AML-193 (cell line): ENCODE data around the gene PYCARD.
"Not testable (repeated sequence)": the region's sequence is repeated elsewhere in the genome, so short reads cannot be mapped to it uniquely, and the experiment has no call there.

ENCODE experiments used
- DNase-seq, 2 experiments: peaks; one replicate each; lab custom pipeline; 2025; lab: John Stamatoyannopoulos, UW

PYCARD gene

DNA sequence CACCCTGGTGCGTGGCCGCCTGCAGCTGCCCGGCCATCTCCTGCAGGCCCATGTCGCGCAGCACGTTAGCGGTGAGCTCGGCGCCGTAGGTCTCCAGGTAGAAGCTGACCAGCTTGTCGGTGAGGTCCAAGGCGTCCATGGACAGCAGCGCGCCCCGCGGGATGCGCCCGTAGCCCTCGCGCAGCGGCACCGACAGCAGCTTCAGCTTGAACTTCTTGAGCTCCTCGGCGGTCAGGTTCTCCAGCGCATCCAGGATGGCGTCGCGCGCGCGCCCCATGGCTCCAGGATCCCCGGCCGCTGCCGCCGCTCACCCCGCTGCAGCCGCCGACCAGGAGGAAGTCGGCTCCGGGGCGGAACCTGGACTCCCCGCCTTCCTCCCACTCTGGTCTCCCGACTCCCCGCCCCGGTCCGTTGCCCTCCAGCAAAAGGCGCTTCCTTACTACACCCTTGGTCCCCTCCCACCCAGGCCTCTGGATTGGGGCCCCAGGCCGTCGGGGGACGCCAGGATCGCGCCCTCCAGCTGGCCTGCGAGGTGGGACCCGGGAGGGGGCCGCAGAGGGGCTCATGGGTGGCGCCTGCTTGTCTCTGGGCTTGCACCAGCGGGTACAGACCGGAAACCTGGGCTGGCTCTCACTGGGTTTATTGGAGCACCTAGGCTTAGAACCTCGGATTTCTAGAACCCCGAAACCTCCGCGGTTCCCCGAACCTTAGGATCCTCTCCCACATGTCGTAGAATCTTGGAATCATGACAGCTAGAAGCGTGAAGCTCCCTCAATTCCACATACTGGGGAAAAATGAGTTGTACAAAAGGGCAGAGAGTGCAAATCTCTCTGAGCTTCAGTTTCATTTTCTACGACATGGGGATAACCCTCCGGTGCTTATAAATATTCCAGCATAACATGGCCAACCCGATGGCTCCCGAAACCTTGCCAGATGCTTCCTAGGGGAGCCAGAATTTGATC, at the start of gene PYCARD:
TSS of gene PYCARD (minus strand) at position 347 of the 962 bp plus-strand sequence. CDS start at position 277, 70 bp downstream.
- DNase-seq, result peak; percentile 50 to 63

DNA sequence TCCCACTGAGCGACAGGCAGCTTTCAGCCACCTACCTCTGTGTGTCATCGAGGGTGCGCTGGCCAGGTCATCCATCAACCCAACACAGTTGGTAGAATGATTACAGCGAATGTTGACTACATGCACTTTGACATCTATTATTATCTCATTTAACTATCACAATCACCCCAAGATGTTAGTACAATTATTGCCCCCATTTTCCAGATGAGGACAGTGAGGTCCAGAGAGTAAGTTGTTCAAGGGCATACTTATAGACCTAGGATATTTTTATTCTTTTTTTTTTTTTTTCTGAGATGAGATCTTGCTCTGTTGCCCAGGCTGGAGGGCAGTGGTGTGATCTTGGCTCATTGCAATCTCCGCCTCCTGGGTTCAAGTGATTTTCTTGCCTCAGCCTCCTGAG, 48.9 kb upstream of the PYCARD start:
- no peak for DNase-seq

DNA sequence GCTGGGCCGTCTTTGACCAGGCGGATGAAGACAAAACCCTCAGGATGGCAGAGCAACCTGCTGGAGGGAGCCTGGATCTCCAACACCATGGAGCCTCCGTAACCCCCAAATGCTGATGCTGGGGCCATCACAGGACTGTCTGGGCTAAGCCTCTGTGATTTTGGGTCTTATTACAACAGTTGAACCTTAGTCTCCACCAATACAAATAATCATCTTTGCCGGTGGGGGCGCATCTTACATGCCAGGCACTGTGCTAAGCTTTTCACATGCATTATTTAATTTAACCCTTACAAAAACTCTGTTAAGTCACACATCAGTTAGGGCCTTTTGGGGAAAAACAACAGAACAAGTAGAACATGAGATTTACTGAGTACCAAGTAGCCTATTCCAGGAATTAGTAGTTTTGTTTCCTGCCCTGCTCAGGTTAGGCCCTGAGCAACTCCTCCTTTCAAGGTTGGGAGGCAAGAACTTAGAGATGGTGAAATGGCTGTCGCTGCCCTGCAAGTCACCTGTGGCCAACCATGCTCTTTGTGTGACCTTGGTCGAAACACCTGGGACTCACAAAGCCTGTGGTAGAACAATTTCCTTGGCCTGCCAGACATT, 48.3 kb upstream of the PYCARD start:
- DNase-seq, result no peak

DNA sequence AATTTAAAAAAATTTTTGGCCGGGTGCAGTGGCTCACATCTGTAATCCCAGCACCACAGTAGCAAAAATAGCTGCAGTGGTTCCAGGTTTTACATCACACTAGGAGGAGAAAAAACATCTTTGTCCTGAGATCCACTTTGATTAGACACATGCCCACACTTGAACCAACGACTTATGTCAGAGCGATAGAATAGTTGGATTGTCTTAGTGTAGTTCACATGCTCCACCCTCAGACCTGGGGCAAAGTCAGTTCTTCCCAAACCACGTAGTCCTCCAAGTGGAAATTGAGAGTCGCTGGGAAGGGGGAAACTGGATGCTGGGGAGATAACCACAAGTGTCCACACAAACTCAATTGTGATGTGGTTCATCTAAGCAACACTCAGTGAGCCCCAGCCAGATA, 45.8 kb upstream of the PYCARD start:
- DNase-seq, result no peak

DNA sequence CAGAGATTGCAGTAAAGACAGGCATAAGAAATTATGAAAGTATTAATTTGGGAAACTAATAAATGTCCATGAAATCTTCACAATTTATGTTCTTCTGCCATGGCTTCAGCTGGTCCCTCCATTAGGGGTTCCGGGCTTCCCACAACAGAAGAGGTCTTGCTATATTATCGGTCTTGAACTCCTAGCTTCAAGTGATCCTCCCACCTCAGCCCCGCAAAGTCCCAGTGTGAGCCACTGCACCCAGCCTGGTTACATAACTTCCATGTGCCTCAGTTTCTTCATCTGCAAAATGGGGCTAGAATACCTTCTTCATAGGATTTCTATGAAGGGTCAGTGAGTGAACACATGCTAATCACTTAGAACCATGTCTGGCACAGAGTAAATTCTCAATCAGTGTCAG, 43.7 kb upstream of the PYCARD start:
- no peak for DNase-seq

DNA sequence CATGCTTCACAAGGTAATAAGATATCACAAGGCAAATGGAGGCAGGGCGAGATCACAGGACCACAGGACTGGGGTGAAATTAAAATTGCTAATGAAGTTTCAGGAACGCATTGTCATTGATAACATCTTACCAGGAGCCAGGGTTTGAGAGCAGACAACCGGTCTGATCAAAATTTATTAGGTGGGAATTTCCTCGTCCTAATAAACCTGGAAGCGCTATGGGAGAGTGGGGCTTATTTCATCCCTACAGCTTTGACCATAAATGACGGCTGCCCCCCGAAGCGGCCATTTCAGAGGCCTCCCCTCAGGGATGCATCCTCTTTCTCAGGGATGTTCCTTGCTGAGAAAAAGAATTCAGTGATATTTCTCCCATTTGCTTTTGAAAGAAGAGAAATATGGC, 43.0 kb upstream of the PYCARD start:
- DNase-seq, result not testable (repeated sequence)

DNA sequence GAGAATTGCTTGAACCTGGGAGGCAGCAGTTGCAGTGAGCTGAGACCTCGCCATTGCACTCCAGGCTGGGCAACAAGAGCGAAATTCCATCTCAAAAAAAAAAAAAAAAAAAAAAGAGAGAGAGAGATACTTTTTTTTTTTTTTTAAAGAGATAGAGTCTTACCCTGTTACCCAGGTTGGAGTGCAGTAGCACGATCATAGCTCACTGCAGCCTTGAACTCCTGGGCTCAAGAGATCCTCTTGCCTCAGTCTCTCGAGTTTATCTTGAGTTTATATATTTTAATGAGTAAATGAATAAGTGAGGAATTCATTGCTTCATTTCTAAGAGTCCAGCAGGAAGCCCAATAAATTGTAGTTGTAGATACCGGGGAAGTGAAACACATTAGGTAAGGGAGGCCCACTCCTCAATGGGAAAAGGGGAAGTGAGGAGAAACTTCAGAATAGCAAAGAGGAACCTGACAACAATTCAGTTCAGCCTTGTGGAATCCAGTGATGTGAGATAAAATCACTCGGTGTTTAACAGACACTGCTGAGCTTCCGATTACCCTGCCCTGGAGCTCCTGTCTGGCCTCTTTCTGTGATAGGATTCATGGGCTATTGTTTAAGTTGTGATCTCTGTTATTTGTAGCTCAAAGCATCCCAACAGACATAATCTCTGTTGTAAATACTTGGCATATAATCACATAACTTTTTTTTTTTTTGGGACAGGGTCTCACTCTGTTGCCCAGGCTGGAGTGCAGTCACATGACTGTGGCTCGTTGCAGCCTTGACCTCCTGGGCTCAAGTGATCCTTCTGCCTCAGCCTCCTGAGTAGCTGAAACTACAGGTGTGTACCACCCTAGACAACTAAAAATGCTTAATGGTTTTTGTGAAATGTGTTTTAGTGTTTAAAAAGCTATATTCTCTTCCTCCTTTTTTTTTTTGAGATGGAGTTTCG, 41.4 kb upstream of the PYCARD start:
- peak; percentile 84 to 89 for DNase-seq

DNA sequence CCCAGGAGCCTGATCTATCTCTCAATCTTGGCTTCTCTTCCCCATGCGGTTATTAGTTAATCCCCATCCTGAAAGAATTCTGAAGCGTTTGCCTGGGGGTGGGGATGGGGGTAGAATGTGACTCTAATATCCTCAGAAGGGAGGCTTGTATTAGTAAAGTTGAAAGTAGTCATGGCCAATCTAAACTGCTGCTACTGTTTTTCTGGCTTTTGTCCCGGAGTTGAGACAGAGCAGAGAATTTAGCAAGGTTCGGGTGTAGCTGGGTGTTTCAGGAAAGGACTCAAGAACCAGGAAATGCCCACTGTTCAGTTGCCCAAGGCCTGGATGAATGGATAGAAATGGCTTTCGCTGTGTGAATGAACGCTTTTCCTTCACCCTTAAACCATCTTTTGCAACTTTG, 39.6 kb upstream of the PYCARD start:
- DNase-seq, result no peak

DNA sequence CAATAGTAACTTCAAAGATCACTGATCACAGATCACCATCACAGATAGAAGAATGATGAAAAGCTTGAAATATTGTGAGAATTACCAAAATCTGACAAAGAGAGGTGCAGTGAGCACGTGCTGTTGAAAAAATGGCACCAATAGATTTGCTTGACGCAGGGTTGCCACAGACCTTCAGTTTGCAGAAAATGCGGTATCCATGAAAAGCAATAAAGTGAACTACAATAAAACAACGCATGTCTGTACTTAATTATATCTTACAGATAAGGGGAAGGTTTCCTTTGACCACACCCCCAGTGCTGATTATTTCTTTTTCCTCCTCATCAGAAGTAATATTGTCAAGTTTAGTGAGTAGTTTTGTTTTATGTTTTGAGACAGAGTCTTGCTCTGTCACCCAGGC, 35.5 kb upstream of the PYCARD start:
- no peak for DNase-seq

DNA sequence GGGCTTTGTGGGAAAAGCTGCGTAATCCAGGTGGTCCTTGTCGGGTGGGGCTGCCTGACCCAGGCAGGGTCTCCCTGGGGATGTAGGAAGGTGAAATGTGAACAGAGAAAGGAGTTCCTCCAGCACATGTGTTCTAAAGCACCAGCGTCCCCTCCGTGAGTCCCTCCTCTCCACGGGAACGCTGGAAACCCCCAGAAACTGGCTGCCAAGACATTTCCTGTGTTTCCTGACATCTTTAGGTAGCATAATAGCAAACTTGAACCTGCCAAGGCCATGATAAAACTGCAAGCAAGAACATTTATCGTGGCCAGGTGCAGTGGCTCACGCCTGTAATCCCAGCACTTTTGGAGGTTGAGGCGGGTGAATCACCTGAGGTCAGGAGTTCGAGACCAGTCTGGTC, 26.9 kb upstream of the PYCARD start:
- DNase-seq, result no peak

DNA sequence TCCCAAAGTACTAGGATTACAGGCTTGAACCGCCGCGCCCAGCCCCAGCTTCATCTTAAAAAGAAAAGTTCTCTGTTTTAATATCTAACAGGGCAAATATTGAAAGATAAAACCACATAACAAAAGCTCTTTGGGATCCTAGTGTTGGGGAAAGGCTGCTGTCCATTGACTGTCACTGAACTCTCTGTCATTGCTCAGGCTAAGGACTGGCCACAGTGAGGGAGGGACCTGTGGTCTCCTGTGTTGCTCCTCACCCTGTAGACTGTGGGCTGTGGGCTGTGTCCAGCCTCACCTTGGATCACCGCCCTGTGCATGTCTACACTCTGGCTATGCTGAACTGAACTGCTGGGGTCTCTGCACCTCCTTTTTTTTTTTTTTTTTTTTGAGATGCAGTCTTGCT, 25.6 kb upstream of the PYCARD start:
- DNase-seq, result no peak

DNA sequence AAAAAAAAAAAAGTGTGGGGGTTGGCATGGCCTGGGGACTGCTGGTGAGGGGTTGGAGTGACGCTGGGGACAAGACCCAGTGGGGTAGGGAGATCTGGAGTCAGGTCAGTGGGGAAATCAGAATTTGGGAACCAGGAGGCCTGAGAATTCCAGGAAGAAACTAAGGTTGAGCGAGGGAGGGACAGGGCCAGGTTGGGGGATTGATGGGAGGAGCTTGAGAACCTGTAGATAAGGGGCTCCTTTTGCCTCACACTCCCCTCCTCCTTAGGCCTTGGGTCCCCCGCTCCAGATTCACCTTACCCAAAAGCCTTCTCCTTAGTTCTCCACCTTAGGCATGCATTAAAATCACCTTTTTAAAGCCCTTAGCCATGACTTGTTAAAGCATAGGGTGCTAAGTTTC, 22.6 kb upstream of the PYCARD start:
- no peak for DNase-seq

DNA sequence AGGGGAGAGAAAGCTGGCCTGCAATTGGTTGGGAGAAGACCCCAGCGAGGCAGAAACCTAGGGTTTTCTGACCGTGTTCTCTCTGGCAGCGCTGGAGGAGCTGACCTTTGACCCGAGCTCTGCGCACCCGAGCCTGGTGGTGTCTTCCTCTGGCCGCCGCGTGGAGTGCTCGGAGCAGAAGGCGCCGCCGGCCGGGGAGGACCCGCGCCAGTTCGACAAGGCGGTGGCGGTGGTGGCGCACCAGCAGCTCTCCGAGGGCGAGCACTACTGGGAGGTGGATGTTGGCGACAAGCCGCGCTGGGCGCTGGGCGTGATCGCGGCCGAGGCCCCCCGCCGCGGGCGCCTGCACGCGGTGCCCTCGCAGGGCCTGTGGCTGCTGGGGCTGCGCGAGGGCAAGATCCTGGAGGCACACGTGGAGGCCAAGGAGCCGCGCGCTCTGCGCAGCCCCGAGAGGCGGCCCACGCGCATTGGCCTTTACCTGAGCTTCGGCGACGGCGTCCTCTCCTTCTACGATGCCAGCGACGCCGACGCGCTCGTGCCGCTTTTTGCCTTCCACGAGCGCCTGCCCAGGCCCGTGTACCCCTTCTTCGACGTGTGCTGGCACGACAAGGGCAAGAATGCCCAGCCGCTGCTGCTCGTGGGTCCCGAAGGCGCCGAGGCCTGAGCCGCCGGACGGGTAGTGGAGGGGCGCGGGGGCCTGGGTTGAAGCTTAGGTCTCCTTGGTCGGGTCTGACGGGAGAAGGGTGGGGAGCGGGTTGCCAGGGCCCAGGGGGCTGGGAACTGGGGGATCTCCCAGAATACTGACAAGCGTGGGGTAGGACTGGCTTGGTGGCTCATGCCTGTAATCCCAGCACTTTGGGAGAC, 21.8 kb upstream of the PYCARD start:
- no peak for DNase-seq

DNA sequence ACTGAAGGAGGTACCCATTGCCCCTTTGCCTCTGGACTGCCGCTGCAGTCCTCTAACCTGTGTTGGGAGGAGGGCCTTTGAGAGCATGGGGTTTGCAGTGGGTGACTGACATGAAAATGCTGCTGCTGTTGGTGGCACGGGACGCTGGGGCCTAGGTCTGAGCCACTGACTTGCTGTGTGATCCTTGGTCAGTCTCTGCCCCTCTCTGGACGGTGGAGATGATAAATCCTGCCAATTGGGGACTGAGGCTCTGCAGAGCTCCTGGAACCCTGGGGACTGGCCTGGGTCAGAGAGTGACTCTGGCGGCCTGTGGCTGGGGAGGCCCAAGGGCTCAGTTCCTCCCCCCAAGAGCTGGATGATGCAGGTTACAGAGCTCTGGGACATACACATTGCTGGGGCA, 20.5 kb upstream of the PYCARD start:
- no peak for DNase-seq

DNA sequence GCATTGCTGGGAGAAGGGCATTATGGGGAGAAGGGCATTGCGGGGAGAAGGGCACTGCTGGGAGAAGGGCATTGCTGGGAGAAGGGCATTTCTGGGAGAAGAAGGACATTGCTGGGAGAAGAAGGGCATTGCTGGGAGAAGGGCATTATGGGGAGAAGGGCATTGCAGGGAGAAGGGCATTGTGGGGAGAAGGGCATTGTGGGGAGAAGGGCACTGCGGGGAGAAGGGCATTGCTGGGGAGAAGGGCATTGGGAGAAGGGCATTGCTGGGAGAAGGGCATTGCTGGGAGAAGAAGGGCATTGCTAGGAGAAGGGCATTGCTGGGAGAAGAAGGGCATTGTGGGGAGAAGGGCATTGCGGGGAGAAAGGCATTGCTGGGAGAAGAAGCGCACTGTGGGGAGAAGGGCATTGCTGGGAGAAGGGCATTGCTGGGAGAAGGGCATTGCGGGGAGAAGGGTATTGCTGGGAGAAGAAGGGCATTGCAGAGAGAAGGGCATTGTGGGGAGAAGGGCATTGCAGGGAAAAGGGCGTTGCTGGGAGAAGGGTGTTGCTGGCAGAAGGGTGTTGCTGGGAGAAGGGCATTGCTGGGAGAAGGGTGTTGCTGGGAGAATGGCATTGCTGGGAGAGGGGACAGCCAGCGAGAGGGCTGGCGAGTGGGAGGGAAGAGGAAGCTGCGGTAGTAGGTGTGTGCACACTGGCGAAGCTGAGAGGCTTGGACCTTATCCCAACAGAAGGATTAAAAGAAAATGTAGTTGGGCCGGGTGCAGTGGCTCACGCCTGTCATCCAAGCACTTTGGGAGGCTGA, 19.0 kb upstream of the PYCARD start:
- no peak for DNase-seq

DNA sequence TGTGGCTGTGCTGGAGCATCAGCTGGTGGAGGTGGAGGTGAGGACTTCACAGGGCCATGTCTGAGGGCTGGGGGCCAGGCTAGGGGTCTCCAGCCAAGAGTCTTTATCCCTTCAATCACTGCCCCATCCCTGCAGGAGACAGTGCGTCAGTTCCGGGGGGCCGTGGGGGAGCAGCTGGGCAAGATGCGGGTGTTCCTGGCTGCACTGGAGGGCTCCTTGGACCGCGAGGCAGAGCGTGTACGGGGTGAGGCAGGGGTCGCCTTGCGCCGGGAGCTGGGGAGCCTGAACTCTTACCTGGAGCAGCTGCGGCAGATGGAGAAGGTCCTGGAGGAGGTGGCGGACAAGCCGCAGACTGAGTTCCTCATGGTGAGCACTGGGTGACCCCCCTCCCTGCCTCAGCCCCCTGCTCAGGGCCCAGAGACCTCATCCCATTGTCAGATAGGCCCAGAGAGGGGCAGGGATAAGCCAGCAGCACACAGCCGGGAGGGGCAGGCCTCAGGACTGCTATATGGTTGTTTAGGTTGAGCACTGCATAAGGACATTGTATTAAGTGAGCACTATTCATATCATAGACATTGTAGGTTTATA, 16.7 kb upstream of the PYCARD start:
- DNase-seq, result no peak

DNA sequence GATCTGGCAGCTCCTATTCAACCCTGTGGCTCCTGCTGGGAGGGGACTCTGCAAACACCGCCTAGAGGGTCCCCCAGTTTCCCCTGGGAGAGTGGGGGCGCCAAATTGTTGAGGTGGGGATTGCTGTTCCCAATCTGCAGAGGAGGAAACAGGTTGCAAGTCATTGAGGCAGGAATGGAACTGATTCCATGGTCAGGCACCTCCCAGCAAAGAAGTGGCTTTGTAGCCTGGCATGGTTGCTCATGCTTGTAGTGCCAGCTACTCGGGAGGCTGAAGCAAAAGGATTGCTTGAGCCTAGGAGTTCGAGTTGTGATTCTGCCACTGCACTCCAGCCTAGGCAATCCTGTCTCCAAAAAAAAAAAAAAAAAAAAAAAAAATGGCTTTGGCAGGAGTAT, 14.6 kb upstream of the PYCARD start:
- DNase-seq, result no peak

DNA sequence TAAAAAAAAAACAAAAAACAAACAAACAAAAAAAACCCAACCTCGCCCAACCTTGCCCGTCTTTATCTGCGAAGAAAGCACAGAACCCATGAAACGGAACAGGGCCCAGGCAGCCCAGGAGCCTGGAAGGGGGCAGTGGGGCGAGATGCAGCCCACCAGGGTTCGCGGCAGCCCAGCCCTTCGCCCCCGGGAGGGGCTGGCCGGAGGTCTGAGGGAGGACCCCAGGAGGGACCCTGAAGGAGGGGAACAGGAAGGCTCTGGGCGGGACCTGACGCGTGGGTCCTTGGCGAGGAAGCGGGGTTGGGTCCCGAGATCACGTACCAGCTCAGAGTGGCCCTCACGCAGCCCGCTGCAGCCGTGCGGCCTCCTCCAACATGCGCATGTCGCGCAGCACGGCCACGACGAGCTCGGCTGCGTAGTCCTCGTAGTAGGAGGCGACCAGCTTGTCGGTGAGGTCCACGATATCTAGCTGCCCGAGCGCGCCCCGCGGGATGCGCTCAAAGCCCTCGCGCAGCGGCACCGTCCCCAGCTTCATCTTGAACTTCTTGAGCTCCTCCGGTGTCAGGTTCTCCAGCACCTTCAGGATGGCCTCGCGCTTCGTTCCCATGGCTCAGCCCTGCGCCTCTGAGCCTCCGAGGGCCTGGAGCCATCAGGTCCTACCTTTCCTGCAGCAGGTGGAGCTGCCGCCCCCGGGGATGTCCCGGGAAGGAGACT, 14.0 kb upstream of the PYCARD start, which contains the start of gene PYDC1:
TSS of gene PYDC1 (minus strand) at position 714 of the 714 bp plus-strand sequence. CDS start at position 607, 107 bp downstream.
- DNase-seq, result no peak
